GM12801 (cell line): ENCODE results near the gene MEGF6.

ENCODE experiments used
- TF ChIP-seq, protein P1 (sequence below): IDR thresholded peaks from one replicate; pipeline ENCODE4 v1.5.1; 2011; ENCODE audit warnings: control low read depth; ENCODE audit not compliant: insufficient read length; ENCODE audit errors: extremely low read depth

The MEGF6 gene

DNA sequence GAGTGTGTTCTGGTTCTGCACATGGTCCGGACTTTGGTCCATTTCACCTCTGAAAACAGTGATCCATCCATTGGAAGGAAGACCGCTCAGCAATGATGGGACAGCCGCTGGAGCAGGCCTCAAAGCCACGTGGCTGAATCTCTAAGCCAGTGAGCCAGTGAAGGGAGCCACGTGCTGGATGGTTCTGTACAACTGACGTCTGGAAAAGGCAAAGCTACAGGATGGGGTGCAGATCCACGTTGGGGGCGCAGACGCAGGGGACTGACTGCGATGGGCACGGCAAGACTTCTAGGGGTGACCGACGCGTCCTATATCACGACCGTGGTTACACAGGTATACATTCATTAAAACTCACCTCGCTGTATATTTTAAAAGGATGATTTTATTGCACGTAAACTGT, 167.0 kb downstream of the MEGF6 start:
- TF ChIP-seq, protein P1, sequence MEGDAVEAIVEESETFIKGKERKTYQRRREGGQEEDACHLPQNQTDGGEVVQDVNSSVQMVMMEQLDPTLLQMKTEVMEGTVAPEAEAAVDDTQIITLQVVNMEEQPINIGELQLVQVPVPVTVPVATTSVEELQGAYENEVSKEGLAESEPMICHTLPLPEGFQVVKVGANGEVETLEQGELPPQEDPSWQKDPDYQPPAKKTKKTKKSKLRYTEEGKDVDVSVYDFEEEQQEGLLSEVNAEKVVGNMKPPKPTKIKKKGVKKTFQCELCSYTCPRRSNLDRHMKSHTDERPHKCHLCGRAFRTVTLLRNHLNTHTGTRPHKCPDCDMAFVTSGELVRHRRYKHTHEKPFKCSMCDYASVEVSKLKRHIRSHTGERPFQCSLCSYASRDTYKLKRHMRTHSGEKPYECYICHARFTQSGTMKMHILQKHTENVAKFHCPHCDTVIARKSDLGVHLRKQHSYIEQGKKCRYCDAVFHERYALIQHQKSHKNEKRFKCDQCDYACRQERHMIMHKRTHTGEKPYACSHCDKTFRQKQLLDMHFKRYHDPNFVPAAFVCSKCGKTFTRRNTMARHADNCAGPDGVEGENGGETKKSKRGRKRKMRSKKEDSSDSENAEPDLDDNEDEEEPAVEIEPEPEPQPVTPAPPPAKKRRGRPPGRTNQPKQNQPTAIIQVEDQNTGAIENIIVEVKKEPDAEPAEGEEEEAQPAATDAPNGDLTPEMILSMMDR = no peak

DNA sequence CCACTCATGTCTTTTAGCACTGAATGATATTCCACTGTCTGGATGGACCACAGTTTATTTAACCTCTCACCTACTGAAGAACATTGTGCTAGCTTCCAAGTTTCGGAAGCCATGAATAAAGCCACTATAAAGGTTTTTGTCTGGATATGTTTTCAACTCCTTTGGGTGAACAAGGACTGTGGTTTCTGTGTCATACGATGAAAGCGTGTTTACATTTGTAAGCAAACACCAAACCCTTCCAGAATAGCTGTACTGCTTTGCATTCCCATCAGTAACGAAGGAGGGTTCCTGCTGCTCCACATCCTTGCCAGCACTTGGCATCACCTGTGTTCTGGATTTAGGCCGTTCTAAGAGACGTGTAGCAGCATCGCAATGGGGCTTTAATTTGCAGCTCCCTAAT, 167.5 kb downstream of the MEGF6 start:
- TF ChIP-seq, protein P1 = no peak

- TF ChIP-seq, protein P1 = no peak
Observed at GRCh38 chr1:3442901-3443300, 168.4 kb downstream of the MEGF6 start.

- TF ChIP-seq, protein P1 = no peak
Observed at GRCh38 chr1:3442331-3442730, 169.0 kb downstream of the MEGF6 start.

DNA sequence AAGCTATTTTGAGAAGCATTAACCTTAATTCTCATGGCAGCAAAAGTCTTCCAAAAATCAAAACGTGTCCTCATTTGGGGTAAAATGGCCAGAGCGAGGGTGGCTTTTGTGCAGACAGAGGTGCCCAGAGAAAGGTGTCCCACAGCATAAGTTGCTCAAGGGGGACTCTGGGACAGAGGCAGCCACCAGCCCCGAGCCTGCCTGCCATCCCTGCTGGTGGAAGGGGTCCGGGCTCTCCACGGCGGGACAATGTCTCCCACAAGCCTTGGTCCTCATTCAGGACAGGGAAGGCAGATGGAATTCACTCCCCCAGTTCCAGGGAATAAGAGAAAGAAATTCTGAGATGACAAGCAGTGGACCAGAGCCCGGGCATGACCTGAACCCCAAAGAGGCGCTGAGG, 169.4 kb downstream of the MEGF6 start:
- TF ChIP-seq, protein P1 = no peak

DNA sequence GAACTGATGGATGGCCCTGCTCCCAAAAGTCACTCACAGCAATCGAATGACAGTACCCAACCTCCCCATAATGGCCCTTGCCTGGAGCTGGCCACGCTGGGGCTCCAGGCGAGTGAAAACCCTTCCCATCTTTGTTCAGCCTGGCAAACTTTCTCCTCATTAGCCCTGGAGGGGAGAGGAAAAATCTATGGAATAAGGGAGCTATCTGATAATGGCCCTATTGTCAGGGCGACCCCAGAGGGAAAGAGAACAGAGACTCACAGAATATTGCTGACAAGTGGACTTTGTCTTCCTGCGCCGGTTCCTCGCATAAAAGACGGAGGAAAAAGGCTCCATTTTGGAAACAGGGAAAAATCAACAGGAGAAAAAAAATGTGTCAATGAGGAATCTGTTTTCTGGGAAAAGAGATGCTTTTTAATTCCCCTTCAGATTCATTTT, 169.9 kb downstream of the MEGF6 start:
- TF ChIP-seq, protein P1 = no peak

DNA sequence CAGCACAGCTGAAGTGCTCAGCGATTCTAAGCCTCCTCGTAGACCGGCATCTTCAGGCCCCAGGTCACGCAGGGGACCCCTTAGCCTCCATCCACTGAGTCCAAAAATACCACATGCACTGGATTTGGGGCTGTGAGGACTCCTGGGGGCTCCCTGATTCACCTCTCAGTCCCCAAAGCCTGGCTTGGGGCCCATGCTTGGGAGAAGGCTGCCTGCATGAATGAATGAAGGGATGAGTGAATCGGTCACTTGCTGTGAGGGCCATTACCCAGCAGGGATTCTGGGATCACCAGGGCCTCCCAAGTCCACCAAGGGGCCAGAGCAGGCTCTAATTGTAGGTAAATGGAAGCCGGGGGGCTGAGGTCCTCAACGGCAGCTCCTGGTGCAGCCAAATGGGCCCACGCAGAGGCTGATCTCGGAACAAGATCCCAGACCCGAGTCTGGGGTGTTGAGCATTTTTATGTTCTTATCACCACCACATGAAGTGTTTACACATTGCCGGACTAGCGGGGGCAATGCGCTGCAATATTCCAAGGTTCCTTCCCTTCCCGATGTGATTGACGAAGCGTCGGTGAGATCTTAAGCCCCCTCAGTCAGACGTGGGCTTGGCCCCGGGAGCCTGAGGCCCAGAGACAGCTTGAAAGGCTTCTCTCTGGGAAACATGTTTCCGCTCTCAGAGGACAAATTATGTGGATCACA, 170.4 kb downstream of the MEGF6 start:
- TF ChIP-seq, protein P1 = no peak
